NCI-H2029 (cell line): Measurements from ENCODE around the gene SPSB4.

ENCODE experiments used
- DNase-seq: peaks from one replicate; lab custom pipeline; 2025; lab: John Stamatoyannopoulos, UW

Gene SPSB4

DNA sequence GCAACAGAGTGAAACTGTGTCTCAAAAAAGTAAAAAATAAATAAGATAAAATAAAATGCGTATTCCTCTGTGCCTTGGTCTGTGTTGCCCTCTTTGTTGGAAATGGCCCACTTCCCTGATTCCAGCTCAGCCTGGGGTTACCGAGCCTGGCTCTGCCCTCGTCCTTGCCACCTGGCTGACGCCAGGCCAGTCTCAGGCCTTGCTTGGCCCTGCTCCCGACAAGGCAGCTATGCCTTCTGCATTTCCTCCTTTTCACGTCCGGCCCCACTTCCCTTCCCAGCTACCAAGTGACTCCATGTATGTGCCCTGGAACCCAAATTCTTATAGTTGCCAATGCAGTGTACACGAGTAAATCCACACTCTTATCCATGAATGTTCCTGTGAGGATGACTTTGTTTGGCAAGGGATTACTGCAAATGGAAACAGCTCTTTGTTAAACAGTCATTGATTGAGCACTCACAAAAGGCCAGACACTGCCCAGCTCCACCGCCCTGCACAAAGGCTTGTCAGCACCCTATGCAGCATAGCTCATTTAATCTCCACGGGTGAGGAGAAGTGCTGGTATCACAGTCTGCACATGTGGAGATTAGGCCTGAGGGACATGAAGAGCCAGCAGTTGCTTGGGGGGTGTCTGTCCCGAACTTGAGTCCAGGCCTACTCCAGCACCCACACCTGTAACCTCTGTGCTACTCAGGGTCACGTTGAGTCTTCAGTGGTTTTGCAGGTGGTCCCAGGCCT, 25.1 kb downstream of the SPSB4 start:
- no peak for DNase-seq

- no peak for DNase-seq
Observed at GRCh38 chr3:141076797-141077571, 25.8 kb downstream of the SPSB4 start.

DNA sequence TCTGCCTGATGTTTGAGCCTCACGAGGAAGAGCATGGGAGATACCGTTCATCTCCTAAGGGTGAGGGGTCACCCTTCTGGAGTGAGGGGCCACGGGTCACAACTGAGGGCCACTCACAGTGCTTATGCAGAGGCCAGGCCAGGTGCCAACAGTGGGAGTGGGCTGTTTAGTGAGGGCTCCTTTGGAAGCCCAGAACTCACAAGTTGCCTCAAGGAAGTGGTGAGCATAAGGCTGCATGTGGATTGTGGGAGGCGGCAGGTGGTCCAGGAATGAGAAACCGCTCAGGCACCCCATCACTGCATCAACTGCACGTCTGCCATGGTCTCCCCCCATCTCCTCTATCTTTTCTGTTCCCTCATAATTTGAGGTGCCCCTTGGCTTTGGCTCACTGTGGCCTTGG, 26.5 kb downstream of the SPSB4 start:
- no peak for DNase-seq

- DNase-seq: no peak
Observed at GRCh38 chr3:141078200-141078599, 27.1 kb downstream of the SPSB4 start.

- no peak for DNase-seq
Observed at GRCh38 chr3:141080431-141080830, 29.3 kb downstream of the SPSB4 start.

DNA sequence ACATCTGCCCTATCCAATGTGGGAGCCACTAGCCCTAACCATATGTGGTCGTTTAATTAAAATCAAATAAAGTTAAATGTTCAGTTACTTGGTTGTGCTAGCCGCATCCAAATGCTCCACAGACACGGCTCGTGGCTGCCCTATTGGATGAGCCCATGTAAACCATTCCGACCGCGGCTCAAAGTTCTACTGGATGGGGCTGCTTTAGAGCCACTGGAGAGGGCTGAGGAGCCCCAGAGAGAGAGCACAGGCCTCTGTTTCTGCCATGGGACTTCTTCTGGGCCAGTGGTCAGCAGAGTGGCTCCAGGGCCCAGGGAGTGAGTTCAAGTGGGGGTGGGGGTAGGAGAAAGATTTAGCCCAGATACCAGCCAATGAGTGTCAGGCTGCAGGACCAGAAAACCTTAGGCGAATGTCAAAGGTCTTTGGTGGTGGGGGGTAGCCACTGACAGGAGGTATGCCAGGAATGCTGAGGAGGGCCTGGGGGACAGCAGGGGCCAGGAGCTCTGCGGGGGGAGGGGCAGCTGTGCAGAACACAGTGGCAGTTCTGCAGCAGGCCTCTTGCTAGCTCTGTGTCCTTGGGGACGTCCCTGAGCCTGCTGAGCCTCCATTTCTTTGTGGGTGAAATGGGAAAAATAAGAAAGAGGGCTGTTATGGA, 30.1 kb downstream of the SPSB4 start:
- no peak for DNase-seq

DNA sequence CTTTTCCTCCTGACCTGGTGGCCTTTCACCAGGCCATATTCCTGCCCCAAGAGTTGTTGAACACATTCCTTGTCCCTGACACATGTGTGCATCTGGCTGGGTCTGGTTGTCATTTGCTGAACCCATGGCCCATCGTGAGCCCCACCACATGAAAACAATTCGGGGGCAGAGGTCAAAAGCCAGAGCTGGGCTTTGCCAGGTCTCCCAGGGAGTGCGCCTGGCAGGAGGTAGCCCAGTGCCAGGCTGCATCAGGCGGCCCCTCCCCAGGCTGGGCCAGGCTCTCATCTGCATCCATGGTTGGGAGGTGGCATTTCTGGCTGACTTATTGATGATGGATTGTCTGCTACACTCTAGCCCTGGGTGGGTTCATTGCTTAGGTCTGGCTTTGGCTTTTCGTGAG, 30.9 kb downstream of the SPSB4 start:
- DNase-seq: no peak

DNA sequence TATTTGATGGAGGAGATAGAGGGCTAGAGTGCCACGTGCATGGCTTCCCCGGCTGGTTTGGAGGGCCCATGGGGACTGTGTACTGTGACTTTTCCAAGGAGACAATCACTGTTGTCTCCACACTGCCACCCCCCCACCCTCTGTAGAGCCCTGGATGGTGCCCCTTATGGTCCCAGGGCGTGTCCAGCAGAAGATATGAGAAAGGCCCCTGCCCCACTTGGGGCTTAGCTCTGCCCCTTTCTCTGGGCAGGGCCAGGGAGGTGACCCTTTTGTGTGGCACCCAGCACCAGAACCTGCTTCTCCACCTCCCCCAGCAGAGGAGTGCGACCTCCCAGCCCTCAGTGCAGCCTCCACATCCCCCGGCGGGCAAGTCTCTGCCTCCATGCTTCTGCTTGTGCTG, 32.1 kb downstream of the SPSB4 start:
- no peak for DNase-seq

GRCh38 chr3:141083836-141084649, 32.9 kb downstream of the SPSB4 start:
- no peak for DNase-seq

DNA sequence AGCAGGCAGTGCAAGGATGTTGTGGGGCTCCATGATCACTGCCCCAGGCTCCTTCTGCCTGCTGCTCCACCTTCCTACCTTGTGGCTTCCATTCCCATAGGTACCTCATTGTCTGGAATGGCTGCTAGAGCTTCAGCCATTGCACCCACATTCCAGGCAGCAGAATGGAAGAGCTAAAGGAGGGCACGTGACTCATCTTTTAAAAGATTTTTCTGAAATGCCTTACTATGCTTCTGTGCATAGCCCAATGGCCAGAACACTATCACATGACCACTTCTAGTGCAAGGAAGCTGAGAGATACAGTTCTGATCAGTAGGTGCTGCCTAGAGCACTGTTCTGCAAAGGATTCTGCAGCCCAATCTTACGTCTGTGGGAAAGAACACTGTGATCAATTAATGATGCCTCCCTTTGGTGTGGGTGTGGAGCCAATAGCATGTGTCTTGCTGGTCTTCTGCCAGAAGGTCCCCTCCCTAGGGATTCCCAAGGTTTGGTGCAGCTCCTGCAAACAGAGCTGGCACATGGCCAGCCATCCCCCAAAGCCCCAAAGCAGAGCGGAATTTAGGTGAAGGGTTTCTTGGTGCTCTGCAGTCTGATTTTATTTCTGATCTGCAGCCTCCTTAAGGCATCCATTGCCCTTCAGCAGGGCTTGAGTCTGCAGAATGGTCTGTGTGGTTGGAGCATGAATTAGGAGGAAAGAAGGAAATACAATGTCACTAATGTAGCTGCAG, 34.4 kb downstream of the SPSB4 start:
- no peak for DNase-seq

DNA sequence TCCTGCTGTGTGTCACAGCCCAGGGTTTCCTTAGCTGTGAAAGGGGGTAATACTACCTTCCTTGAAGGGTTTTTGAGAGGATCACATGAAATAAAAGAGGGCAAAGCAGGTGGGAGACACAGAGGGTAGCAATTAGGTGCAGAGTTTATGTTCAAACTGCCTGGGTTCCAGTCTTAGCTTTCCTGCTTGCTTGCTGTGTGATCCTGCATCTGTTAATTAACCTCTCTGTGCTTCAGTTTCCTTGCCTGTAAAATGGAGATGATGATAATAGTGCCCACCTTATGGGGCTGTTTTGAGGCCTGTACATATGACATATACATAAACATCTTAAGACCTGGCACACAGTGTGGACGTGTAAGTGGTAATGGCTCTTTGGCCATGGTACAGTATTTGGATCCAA, 35.0 kb downstream of the SPSB4 start:
- DNase-seq: no peak

- DNase-seq: no peak
Observed at GRCh38 chr3:141087076-141087777, 36.1 kb downstream of the SPSB4 start.

DNA sequence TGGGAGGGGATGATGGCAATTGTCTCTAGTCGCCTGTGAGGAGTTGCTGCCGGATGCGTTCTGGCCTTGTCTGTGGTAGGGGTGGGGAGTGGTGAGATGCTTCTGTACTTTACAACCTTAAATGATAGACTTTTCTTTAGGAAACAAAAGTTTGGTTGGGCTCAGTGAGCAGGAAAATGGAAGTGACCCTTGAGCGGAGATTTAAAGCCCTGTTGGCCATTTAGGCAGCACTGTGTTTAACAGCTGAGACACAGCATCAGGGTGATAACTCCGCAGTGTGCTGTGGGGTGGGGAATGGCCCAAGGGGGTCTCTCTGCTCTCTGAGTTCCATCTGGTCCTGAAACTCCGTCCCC, 36.6 kb downstream of the SPSB4 start:
- DNase-seq: no peak

DNA sequence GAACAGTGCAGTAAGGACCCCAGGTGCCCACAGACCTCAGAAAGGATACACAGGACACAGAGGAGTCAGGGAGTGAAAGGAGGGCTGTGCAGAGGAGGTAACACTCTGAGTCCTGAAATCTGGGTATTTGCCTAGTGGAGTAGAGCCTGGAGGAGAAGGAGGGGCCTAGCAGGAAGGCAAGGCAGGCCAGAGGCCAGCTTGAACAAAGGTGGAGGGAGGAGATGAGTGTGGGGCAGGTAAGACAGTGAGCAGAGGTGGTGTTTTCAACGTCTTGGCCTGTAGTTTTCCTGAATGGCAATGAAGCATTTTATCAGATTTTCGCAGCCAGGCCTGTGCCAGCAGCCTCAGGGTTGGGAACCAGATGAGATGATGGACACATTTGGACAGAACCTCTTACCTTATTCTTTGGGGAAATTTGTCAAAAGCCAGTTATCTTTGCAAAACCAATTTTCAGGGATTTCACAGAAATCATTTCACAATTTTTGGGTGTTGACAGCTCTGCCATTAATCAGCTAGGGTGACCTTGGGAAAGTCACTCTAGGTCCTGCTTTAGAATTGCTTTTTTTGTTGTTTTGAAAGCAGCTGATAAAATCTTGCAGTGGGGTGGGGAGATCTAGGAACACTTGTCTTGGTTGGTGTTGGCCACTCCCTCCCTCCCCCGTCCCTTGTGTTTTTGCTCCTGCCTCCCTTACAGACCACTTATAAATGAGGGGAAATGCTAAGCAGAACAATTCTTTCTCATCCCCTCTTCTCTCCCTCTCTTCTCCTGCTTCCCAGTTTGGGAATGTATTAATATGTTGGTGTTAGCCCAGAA, 38.4 kb downstream of the SPSB4 start:
- no peak for DNase-seq

GRCh38 chr3:141091426-141091825, 40.3 kb downstream of the SPSB4 start:
- DNase-seq: no peak

- DNase-seq: no peak
Observed at GRCh38 chr3:141092663-141093062, 41.5 kb downstream of the SPSB4 start.

DNA sequence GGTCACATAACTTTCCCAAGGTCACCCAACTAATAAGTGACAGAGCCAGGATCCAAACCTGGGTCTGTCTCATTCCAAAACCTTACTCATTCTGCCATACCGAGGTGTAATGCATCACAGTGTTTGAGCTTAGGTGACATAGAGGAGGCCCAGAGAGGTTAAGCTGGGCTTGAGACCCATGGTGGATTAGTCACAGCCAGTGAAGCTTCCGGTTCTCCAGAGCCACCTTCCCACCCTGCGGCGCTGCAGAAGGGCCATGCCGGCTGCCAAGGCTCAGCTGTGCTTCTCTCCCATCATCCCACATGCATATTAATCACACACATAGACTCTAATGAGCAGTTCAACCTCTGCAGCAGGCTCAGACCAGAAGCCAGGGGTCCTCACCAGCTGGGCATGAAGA, 42.2 kb downstream of the SPSB4 start:
- no peak for DNase-seq

GRCh38 chr3:141093971-141094684, 43.0 kb downstream of the SPSB4 start:
- DNase-seq: no peak

DNA sequence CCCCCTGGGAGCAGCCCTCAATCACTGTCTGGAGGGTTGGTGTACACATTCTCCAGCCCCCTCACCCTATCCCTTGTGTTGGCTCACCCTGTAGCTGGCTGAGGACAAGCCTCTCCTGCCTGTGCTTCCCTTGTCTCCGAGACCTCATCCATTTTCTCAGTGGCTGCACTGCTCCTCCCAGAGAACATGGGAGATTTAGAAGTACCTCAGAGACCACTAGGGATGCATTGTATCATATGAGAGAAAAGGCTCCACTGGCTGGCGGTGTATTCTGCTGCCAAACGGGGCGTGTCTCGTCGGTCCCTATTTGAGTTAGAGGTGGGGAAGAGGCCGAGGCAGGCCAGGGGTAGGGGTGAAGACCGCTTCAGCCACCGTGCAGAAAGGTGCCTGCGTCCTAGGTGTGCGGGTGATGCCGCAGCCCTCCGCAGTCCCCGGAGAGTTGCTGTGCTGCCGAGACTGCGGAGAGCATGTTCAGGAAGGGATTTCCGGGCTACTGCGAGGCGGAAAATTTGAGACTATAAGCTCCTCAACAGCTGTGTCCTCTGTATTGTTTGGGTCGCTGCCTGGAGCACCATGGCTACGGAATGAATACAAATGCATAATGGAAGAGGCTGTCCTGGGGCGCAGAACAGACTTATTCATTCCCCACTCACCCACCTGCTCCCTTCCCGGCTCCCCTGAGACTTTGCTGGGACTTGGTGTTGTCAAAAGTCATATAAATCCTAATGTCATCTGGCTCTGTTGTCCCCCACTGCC, 43.8 kb downstream of the SPSB4 start:
- DNase-seq: no peak
